GM19452 (cell line): Measurements from ENCODE around the gene HPSE2.
A peak's percentile ranks its signal among the peaks of the same experiment; 100 is the strongest.

Experiments used
- ATAC-seq: cut with Tn5 transposase; IDR thresholded peaks from one replicate; pipeline ENCODE4 v1.9.1; 2021; ENCODE audit not compliant: unreplicated experiment

HPSE2 gene

GRCh38 chr10:98469001-98469931 lies 766.4 kb downstream of the HPSE2 start:
- ATAC-seq, result no peak

GRCh38 chr10:98467506-98468318 lies 767.9 kb downstream of the HPSE2 start:
- ATAC-seq, result peak; percentile 97

- no peak for ATAC-seq
Observed at GRCh38 chr10:98466861-98467505, 768.7 kb downstream of the HPSE2 start.

GRCh38 chr10:98465866-98466265 lies 769.8 kb downstream of the HPSE2 start:
- ATAC-seq, result no peak

GRCh38 chr10:98463976-98464754 lies 771.5 kb downstream of the HPSE2 start:
- ATAC-seq, result no peak

- ATAC-seq, result no peak
Observed at GRCh38 chr10:98463016-98463415, 772.6 kb downstream of the HPSE2 start.

- no peak for ATAC-seq
Observed at GRCh38 chr10:98461500-98461842, 774.2 kb downstream of the HPSE2 start.

- ATAC-seq, result no peak
Observed at GRCh38 chr10:98460837-98461499, 774.7 kb downstream of the HPSE2 start.

- ATAC-seq, result no peak
Observed at GRCh38 chr10:98458809-98459784, 776.6 kb downstream of the HPSE2 start.

GRCh38 chr10:98457721-98458120 lies 777.9 kb downstream of the HPSE2 start:
- no peak for ATAC-seq

- ATAC-seq, result no peak
Observed at GRCh38 chr10:98456686-98457482, 778.8 kb downstream of the HPSE2 start.

GRCh38 chr10:98456043-98456570 lies 779.5 kb downstream of the HPSE2 start:
- ATAC-seq, result no peak

GRCh38 chr10:98453729-98454128 lies 781.9 kb downstream of the HPSE2 start:
- ATAC-seq, result no peak

- ATAC-seq, result no peak
Observed at GRCh38 chr10:98450618-98451017, 785.0 kb downstream of the HPSE2 start.

- ATAC-seq, result no peak
Observed at GRCh38 chr10:98449287-98449686, 786.4 kb downstream of the HPSE2 start.

GRCh38 chr10:98446661-98447221 lies 788.9 kb downstream of the HPSE2 start, which contains the start of gene HPS1:
Gene HPS1 (minus strand): TSS chr10:98446935. CDS start chr10:98443240, 3,695 bp downstream.
- peak; percentile 88 for ATAC-seq

GRCh38 chr10:98446151-98446660 lies 789.4 kb downstream of the HPSE2 start:
- peak; percentile 14 for ATAC-seq
